HepG2 (cell line): ENCODE data around the gene PPM1H. TPM values are rescaled to one million over a fixed set of nuclear protein-coding genes. Genes with fewer than 3 reads are reported as not detected.

Source experiments
- ADNP ChIP-seq: sonication (generic); formaldehyde crosslinking; IDR thresholded peaks from 2 replicates; pipeline ENCODE4 v1.4.0; 2020; ENCODE audit warnings: missing genetic modification reagents
- BCL6 ChIP-seq: IDR thresholded peaks from 2 replicates; pipeline ENCODE4 v1.6.1; 2016; ENCODE audit warnings: missing genetic modification reagents, missing compliant biosample characterization
- EP300 ChIP-seq, 3 experiments: sonication (generic) in 1 of 3; formaldehyde crosslinking in 1 of 3; IDR thresholded peaks; 2 replicates each; pipeline versions ENCODE4 v1.5.1 to v1.6.1; 2011 to 2020; ENCODE audit warnings: low read depth in 2 of 3, low read length in 2 of 3, borderline replicate concordance in 1 of 3, improper control_type of control experiment in 1 of 3, mild to moderate bottlenecking in 1 of 3, missing genetic modification reagents in 1 of 3, moderate library complexity in 1 of 3
- HNF4G ChIP-seq, 2 experiments: sonication (generic) in 1 of 2; formaldehyde crosslinking in 1 of 2; IDR thresholded peaks; 2 replicates each; pipeline versions ENCODE4 v1.4.0 to v1.6.1; 2011 to 2020; ENCODE audit warnings: borderline replicate concordance in 2 of 2, low read depth in 2 of 2, mild to moderate bottlenecking in 2 of 2, low read length in 1 of 2, missing genetic modification reagents in 1 of 2, moderate library complexity in 1 of 2
- HOXA7 ChIP-seq: sonication (generic); formaldehyde crosslinking; IDR thresholded peaks from 2 replicates; pipeline ENCODE4 v1.8.1; 2022; ENCODE audit warnings: mild to moderate bottlenecking, missing genetic modification reagents, moderate library complexity
- NR2F1 ChIP-seq, 2 experiments: fragments of 450-650 bp in 1 of 2; formaldehyde crosslinking in 1 of 2; IDR thresholded peaks; 2 replicates each; pipeline versions ENCODE4 v1.5.0 to v1.6.1; 2016 to 2020; ENCODE audit warnings: mild to moderate bottlenecking in 1 of 2, missing compliant biosample characterization in 1 of 2, missing genetic modification reagents in 1 of 2, moderate library complexity in 1 of 2
- NR2F6 ChIP-seq, 2 experiments: IDR thresholded peaks; 2 replicates each; pipeline ENCODE4 v1.6.1; 2016; ENCODE audit warnings: antibody characterized with exemption in 1 of 2, mild to moderate bottlenecking in 1 of 2
- PATZ1 ChIP-seq: sonication (generic); formaldehyde crosslinking; IDR thresholded peaks from 2 replicates; pipeline ENCODE4 v1.4.0; 2020; ENCODE audit warnings: missing genetic modification reagents
- POGZ ChIP-seq: sonication (generic); formaldehyde crosslinking; IDR thresholded peaks from 2 replicates; pipeline ENCODE4 v1.4.0; 2020; ENCODE audit warnings: mild to moderate bottlenecking, missing genetic modification reagents
- RNF219 ChIP-seq: sonication (generic); formaldehyde crosslinking; IDR thresholded peaks from 2 replicates; pipeline ENCODE4 v1.5.0; 2020; ENCODE audit warnings: mild to moderate bottlenecking, missing genetic modification reagents
- SALL1 ChIP-seq: sonication (generic); formaldehyde crosslinking; IDR thresholded peaks from 2 replicates; pipeline ENCODE4 v1.8.0; 2022; ENCODE audit warnings: mild to moderate bottlenecking, missing genetic modification reagents
- SRF ChIP-seq: IDR thresholded peaks from 2 replicates; pipeline ENCODE4 v1.6.1; 2011; ENCODE audit warnings: mild to moderate bottlenecking, low read depth, low read length, moderate library complexity
- ZNF263 ChIP-seq: sonication (generic); formaldehyde crosslinking; IDR thresholded peaks from 2 replicates; pipeline ENCODE4 v1.4.0; 2020; ENCODE audit warnings: missing genetic modification reagents
- ZNF609 ChIP-seq: sonication (generic); formaldehyde crosslinking; IDR thresholded peaks from 2 replicates; pipeline ENCODE4 v1.4.0; 2020; ENCODE audit warnings: mild to moderate bottlenecking, missing genetic modification reagents, borderline replicate concordance
- ZNF615 ChIP-seq: sonication (generic); formaldehyde crosslinking; IDR thresholded peaks from 2 replicates; pipeline ENCODE4 v1.5.0; 2020; ENCODE audit warnings: mild to moderate bottlenecking, missing genetic modification reagents, borderline replicate concordance
- ZNF800 ChIP-seq: sonication (generic); formaldehyde crosslinking; IDR thresholded peaks from 2 replicates; pipeline ENCODE4 v1.4.0; 2020; ENCODE audit warnings: missing genetic modification reagents
- ZSCAN31 ChIP-seq: sonication (generic); formaldehyde crosslinking; IDR thresholded peaks from 2 replicates; pipeline ENCODE4 v1.5.0; 2020; ENCODE audit warnings: low read depth, mild to moderate bottlenecking, missing genetic modification reagents
- polyA plus RNA-seq, 8 experiments: library from polyadenylated mRNA; depleted of rRNA in 3 of 8; stranded (reverse) in 7 of 8; unstranded in 1 of 8; fragments of >200 nt; fragmentation: Illumina TruSeq in 4 of 8; extraction: Trizol in 4 of 8; gene quantifications; 2 replicates each; pipeline versions ENCODE4 v1.2.1 to v1.2.3, GENCODE V29; 2011 to 2016; ENCODE audit warnings: low read depth in 4 of 8, missing spikeins in 1 of 8, mixed read lengths in 1 of 8; ENCODE audit not compliant: insufficient read depth in 1 of 8
- total RNA-seq, 5 experiments: library from RNA; depleted of rRNA; stranded (reverse); fragments of >200 nt; fragmentation: Illumina TruSeq; extraction: Trizol; gene quantifications; 2 replicates each; pipeline ENCODE4 v1.2.3, GENCODE V29; 2016; ENCODE audit warnings: low read depth in 1 of 5

Gene PPM1H
- total and polyA plus RNA-seq, 2 of the 13 experiments (the other 11 are each of a cell fraction or from before 2014, with no cell fraction given): 29.1 to 38.1 TPM

- TF ChIP-seq ZNF609 (CRISPR knock-in tag) (0 out of 2 replicates have a peak, but pooled peaks have one; percentile 23), SRF (no peak), RNF219 (no peak), ADNP (CRISPR knock-in tag) (no peak), HNF4G (IDR thresholded peaks at IDR 0.05; ENCODE audit: borderline replicate concordance, low read depth, low read length) (peak; percentile 59), HNF4G (CRISPR knock-in tag; IDR thresholded peaks at IDR 0.05; ENCODE audit: borderline replicate concordance, low read depth) (no peak), ZSCAN31 (CRISPR knock-in tag) (no peak), EP300 (IDR thresholded peaks at IDR 0.05; ENCODE audit: low read depth in 2 of 2, low read length in 2 of 2) (peak in 1 of 2 experiments; percentile 39; a peak in 1 of 4 replicates), EP300 (CRISPR knock-in tag; IDR thresholded peaks at IDR 0.05; ENCODE audit: borderline replicate concordance) (no peak), ZNF615 (CRISPR knock-in tag) (no peak), NR2F6 (IDR thresholded peaks at IDR 0.05) (peak; percentile 29; the same call in 1 of the 2 replicates), NR2F6 (CRISPR knock-in tag; IDR thresholded peaks at IDR 0.05) (no peak), ZNF800 (CRISPR knock-in tag) (no peak), POGZ (CRISPR knock-in tag) (no peak), ZNF263 (CRISPR knock-in tag) (no peak), BCL6 (CRISPR knock-in tag) (peak; percentile 95), PATZ1 (CRISPR knock-in tag) (peak; percentile 66; the same call in 1 of the 2 replicates), NR2F1 (CRISPR knock-in tag; IDR thresholded peaks at IDR 0.05) (no peak), HOXA7 (CRISPR knock-in tag) (no peak), SALL1 (CRISPR knock-in tag) (peak; percentile 15; the same call in 1 of the 2 replicates)
Measured at GRCh38 chr12:62969695-62970094, 34.7 kb upstream of the PPM1H start (continued).
